GM10266 (cell line): ENCODE data around the gene STIMATE.

Experiments
- DNase-seq: peaks from one replicate; pipeline ENCODE4 v3.0.0; 2012; ENCODE audit errors: extremely low spot score
- CTCF ChIP-seq: IDR thresholded peaks from 2 replicates; pipeline ENCODE4 v1.5.1; 2012; ENCODE audit warnings: mild to moderate bottlenecking, low read depth; ENCODE audit not compliant: control insufficient read depth, insufficient read depth; ENCODE audit errors: missing control alignments

Gene STIMATE

GRCh38 chr3:52912885-52913731 is 15.8 kb upstream of the STIMATE start:
- TF ChIP-seq CTCF = no peak
- DNase-seq = no peak

- no peak for TF ChIP-seq CTCF
- no peak for DNase-seq
These were observed 13.5 kb upstream of the STIMATE start for GRCh38 chr3:52910823-52911222.

DNA sequence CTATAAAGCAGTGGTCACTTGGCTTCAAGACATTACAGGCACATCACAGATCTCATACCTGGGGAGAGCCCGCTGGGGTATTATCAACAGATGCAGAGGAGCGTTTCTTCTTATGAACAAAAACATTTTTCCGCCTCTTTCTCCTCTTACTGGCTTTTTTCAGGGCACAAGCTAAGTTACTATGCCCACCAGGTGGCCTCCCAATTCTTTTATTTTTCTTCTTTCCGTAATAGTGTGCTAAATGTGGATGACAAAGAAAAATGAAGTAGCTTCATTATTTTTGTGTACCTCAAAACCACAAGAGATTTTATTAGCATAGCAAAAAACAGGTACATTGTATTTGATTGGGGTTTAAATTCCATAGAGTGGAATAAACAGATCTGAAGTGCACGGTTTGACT is 10.1 kb upstream of the STIMATE start:
- DNase-seq = no peak
- TF ChIP-seq CTCF = no peak

DNA sequence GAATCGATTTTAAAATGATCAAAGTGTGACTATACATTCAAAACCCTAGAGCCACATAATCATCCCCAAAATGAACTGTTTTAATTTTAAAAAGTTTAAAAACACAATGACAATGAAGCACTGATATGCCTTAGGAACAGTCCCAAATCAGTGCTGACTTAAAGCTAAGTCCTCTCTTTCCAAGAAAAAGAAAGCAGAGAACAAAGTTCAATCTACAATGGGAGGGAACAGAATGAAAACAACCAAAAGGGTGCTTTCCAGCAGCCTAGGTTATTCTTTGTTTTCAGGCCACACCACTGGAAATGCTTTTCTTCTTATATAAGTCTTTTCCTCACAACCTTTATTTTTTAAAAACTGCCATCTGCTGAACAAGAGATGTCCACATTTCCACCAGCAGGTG is 7.2 kb upstream of the STIMATE start:
- DNase-seq = no peak
- TF ChIP-seq CTCF = no peak

DNA sequence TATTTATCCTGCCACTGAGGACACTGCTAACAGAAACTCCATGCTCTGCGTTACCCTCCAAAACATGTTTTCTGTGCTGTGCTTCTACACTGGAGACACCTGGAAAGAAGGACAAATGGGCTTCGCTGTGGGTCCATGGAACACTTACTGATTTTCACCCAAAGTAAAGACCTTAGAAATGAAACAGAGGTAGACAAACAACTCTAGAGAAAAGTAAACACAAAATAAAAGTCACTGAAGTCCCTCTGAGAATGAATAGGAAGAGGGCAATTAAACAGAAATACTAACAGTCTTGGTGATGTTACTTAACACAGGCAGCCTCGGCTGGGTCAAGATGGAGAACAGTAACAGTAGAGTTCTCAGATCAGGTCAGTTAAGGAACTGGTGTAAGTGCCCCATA is 6.7 kb upstream of the STIMATE start:
- no peak for DNase-seq
- TF ChIP-seq CTCF = no peak

DNA sequence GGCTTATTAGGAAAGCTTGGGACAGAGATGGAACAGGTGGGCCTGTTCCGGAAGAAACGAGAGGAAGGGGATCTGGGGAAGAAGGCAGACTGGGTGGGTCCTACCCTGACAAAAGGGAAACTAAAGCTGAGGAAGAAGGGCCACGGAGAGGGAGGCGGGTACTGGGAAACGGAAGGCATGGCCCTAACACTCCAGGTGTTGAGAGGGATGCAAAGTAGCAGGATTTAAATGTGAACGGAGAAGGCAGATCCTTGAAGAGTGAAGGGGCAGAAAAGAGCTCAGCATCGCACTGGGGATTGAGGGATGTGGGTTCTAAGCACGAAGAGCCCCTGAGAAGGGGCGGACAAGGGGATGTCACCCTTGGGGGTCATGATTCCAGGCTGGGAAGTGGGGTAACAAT is 735 bp downstream of the STIMATE start:
- no peak for TF ChIP-seq CTCF
- DNase-seq = no peak

- DNase-seq = no peak
- no peak for TF ChIP-seq CTCF
These were observed 1.2 kb downstream of the STIMATE start for GRCh38 chr3:52896151-52896550.
